Loucy (cell line): Measurements from ENCODE around the gene HOXC12.

Source experiments
- CTCF ChIP-seq: fragments of 200-600 bp; sonication (generic); conservative IDR thresholded peaks from 2 replicates; pipeline ENCODE4 v1.5.1; 2014; ENCODE audit warnings: mild to moderate bottlenecking, antibody characterized with exemption, low read length
- EZH2phosphoT487 ChIP-seq: fragments of 200-600 bp; IDR thresholded peaks from 2 replicates; pipeline ENCODE4 v1.6.1; 2018; ENCODE audit warnings: antibody characterized with exemption, mild to moderate bottlenecking, moderate library complexity, borderline replicate concordance

- TF ChIP-seq CTCF, result no peak
- no peak for TF ChIP-seq EZH2phosphoT487
These were observed 37.7 kb upstream of the HOXC12 start for GRCh38 chr12:53916788-53917655.
